ENCODE measurements around the gene NLGN4Y.

The NLGN4Y gene

GRCh38 chrY:14798010-14798409 lies 273.7 kb downstream of the NLGN4Y start:
- no peaks in the 10 kb centered on the region for H3K9me3 ChIP-seq (ENCODE audit: insufficient read depth, low read depth, low read length)
- no peaks in the 10 kb centered on the region for H3K4me1 ChIP-seq (ENCODE audit: insufficient read depth, low read length)
- no peak overlapping the region for H3K9ac ChIP-seq (ENCODE audit: low read depth, low read length)
- H3K4me3 ChIP-seq (ENCODE audit: low read length), result no peak overlapping the region
- no CpG with 5 or more reads among the region's 2 CpGs for WGBS
- no peaks in the 10 kb centered on the region for H3K27me3 ChIP-seq (ENCODE audit: insufficient read depth, low read length)
- H3K36me3 ChIP-seq (ENCODE audit: insufficient read depth, low read length), result no peaks in the 10 kb centered on the region
- no peak overlapping the region for H3K27ac ChIP-seq (ENCODE audit: low read depth, low read length)

- Histone ChIP-seq H3K27ac (ENCODE audit: low read depth, low read length) (no peak overlapping the region), H3K36me3 (ENCODE audit: insufficient read depth, low read length) (no peaks in the 10 kb centered on the region; the same call in 1 of the 2 replicates), H3K4me1 (ENCODE audit: insufficient read depth, low read length) (no peaks in the 10 kb centered on the region), H3K27me3 (ENCODE audit: insufficient read depth, low read length) (no peaks in the 10 kb centered on the region), H3K4me3 (ENCODE audit: low read length) (no peak overlapping the region), H3K9me3 (ENCODE audit: insufficient read depth, low read depth, low read length) (no peaks in the 10 kb centered on the region), H3K9ac (ENCODE audit: low read depth, low read length) (no peak overlapping the region)
- WGBS, result 100% methylated on average over 1 of the region's 2 CpGs
These were observed 276.8 kb downstream of the NLGN4Y start for GRCh38 chrY:14801096-14801495.

DNA sequence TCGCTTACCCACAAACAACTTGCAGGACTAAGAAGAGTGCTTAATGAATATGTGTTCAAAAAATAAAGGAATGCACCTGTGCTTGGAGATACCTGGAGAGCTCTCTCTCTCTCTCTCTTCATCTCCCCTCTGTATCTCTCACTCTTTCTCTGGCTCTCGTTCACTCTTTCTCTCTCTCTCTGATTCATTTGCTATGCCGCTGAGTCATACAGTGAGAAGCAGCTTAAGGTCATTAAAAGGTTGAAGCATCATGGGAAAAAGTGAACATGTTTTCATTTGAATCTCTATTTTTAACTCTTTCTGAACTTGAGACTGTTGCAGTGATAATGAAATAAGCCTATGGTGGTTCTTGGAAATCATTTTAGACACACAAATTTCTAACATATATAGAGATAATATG lies 277.8 kb downstream of the NLGN4Y start:
- H3K9ac ChIP-seq (ENCODE audit: low read depth, low read length), result no peak overlapping the region
- no peak overlapping the region for H3K27ac ChIP-seq (ENCODE audit: low read depth, low read length)
- 100% methylated on average over 1 of the region's 3 CpGs for WGBS
- H3K4me1 ChIP-seq (ENCODE audit: insufficient read depth, low read length), result no peaks in the 10 kb centered on the region
- no peaks in the 10 kb centered on the region for H3K9me3 ChIP-seq (ENCODE audit: insufficient read depth, low read depth, low read length)
- no peak overlapping the region for H3K4me3 ChIP-seq (ENCODE audit: low read length)
- H3K36me3 ChIP-seq (ENCODE audit: insufficient read depth, low read length), result no peaks in the 10 kb centered on the region; the same call in 1 of the 2 replicates
- H3K27me3 ChIP-seq (ENCODE audit: insufficient read depth, low read length), result no peaks in the 10 kb centered on the region

DNA sequence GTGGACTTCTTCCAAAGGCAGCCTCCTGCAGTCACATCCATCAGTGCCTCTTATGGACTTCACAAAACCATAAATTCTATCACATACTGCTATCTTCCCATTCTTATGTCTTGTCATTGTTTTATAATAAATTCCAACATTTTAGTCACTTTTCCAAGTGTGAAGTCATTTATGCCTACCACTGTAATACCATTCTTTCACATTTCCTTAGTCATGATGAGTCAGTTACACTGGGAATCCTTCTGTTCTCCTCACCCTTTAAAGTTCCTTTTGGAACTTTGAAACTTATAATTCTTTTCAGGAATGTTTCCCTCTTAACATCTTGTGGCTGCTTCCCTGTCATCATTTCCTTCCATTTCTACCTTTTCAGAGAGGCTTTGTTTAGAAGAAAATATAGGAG lies 279.7 kb downstream of the NLGN4Y start:
- Histone ChIP-seq H3K27ac (ENCODE audit: low read depth, low read length) (no peak overlapping the region), H3K27me3 (ENCODE audit: insufficient read depth, low read length) (no peaks in the 10 kb centered on the region), H3K9ac (ENCODE audit: low read depth, low read length) (no peak overlapping the region), H3K4me1 (ENCODE audit: insufficient read depth, low read length) (no peaks in the 10 kb centered on the region), H3K9me3 (ENCODE audit: insufficient read depth, low read depth, low read length) (no peaks in the 10 kb centered on the region), H3K36me3 (ENCODE audit: insufficient read depth, low read length) (no peaks in the 10 kb centered on the region; the same call in 1 of the 2 replicates), H3K4me3 (ENCODE audit: low read length) (no peak overlapping the region)

DNA sequence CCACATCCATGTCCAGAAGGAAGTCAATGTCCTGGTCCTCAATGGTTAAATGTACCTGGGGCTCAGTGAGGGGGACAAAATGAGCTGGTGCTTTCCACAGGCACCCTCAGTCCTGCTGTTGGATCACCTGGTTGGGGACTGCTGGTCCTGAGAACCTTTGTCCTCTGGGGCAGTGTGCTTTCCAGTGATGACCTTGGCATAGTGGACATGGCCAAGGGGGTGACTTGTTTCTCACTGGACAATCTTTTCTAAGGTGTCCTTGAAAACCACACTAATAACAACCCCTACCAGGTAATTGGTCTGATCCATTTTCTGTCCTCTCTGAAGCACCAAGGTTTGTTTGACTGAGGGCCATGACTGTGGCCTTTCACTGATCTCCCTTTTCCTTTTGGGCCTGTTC lies 294.1 kb downstream of the NLGN4Y start:
- Histone ChIP-seq H3K36me3 (ENCODE audit: insufficient read depth, low read length) (no peaks in the 10 kb centered on the region; the same call in 1 of the 2 replicates), H3K9me3 (ENCODE audit: insufficient read depth, low read depth, low read length) (no peaks in the 10 kb centered on the region), H3K27me3 (ENCODE audit: insufficient read depth, low read length) (no peaks in the 10 kb centered on the region)

GRCh38 chrY:14822201-14822600 lies 297.9 kb downstream of the NLGN4Y start:
- H3K9ac ChIP-seq (ENCODE audit: low read depth, low read length), result no peak overlapping the region
- 0 out of 2 replicates have a peak, but pooled peaks cover 2% of the 10 kb centered on the region for H3K36me3 ChIP-seq (ENCODE audit: insufficient read depth, low read length)
- H3K4me3 ChIP-seq (ENCODE audit: low read length), result no peak overlapping the region
- H3K9me3 ChIP-seq (ENCODE audit: insufficient read depth, low read depth, low read length), result no peaks in the 10 kb centered on the region
- no peaks in the 10 kb centered on the region for H3K27me3 ChIP-seq (ENCODE audit: insufficient read depth, low read length)
- 80% methylated on average over 1 of the region's 2 CpGs for WGBS
- H3K27ac ChIP-seq (ENCODE audit: low read depth, low read length), result no peak overlapping the region
- H3K4me1 ChIP-seq (ENCODE audit: insufficient read depth, low read length), result no peaks in the 10 kb centered on the region

More for the DNA sequence above, 294.1 kb downstream of the NLGN4Y start:
- Histone ChIP-seq H3K4me1 (ENCODE audit: insufficient read depth, low read length) (no peaks in the 10 kb centered on the region), H3K9ac (ENCODE audit: low read depth, low read length) (no peak overlapping the region), H3K4me3 (ENCODE audit: low read length) (no peak overlapping the region), H3K27ac (ENCODE audit: low read depth, low read length) (no peak overlapping the region)

- H3K27me3 ChIP-seq (ENCODE audit: insufficient read depth, low read length), result no peaks in the 10 kb centered on the region
- 0 out of 2 replicates have a peak, but pooled peaks cover 2% of the 10 kb centered on the region for H3K36me3 ChIP-seq (ENCODE audit: insufficient read depth, low read length)
- 100% methylated on average over 1 of the region's 1 CpG for WGBS
- H3K9ac ChIP-seq (ENCODE audit: low read depth, low read length), result no peak overlapping the region
- H3K27ac ChIP-seq (ENCODE audit: low read depth, low read length), result no peak overlapping the region
- no peak overlapping the region for H3K4me3 ChIP-seq (ENCODE audit: low read length)
- no peaks in the 10 kb centered on the region for H3K9me3 ChIP-seq (ENCODE audit: insufficient read depth, low read depth, low read length)
- H3K4me1 ChIP-seq (ENCODE audit: insufficient read depth, low read length), result no peaks in the 10 kb centered on the region
These were observed 298.6 kb downstream of the NLGN4Y start for GRCh38 chrY:14822906-14823305.

DNA sequence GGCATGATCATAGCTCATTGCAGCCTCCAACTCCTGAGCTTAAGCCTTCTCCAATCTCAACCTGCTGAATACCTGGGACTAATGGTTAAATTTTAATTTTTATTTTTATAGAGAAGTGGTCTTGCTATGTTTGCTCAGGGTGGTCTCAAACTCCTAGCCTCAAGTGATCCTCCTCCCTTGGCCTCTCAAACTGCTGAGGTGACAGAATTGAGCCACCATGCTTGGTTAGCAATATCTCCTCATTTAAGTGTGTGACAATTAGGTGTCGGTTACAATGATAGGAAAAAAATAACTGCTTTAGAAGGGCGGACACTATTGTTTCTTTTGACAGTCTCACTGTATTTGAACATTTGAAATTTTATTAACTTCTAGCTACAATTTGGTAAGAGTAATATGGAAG lies 300.3 kb downstream of the NLGN4Y start:
- peaks cover 2% of the 10 kb centered on the region; the same call in 1 of the 2 replicates for H3K36me3 ChIP-seq (ENCODE audit: insufficient read depth, low read length)
- H3K4me1 ChIP-seq (ENCODE audit: insufficient read depth, low read length), result no peaks in the 10 kb centered on the region
- no peak overlapping the region for H3K9ac ChIP-seq (ENCODE audit: low read depth, low read length)
- no peak overlapping the region for H3K4me3 ChIP-seq (ENCODE audit: low read length)
- H3K9me3 ChIP-seq (ENCODE audit: insufficient read depth, low read depth, low read length), result no peaks in the 10 kb centered on the region
- no peaks in the 10 kb centered on the region for H3K27me3 ChIP-seq (ENCODE audit: insufficient read depth, low read length)
- H3K27ac ChIP-seq (ENCODE audit: low read depth, low read length), result no peak overlapping the region
- WGBS, result 100% methylated on average over 1 of the region's 2 CpGs

DNA sequence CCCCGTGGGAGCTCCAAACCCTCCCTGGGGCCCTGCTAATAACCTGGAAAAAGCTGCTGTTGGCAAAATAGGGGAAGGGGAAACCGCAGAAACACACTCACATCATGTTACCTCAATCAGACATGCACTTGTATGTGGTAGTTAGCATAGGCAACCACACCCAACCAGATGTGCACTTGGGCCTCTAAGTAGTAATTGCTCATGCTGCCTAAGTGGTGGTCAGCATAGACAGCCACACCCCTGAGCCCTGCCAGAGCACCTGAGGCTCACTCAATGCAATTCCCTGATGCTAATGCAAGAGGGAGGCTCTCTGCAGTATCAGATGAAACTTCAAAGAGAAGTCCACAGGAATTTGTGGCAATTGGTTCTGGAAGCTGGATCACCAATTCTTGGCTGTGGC lies 301.4 kb downstream of the NLGN4Y start:
- H3K9ac ChIP-seq (ENCODE audit: low read depth, low read length), result no peak overlapping the region
- H3K9me3 ChIP-seq (ENCODE audit: insufficient read depth, low read depth, low read length), result no peaks in the 10 kb centered on the region
- no peak overlapping the region for H3K27ac ChIP-seq (ENCODE audit: low read depth, low read length)
- no CpG with 5 or more reads among the region's 2 CpGs for WGBS
- no peaks in the 10 kb centered on the region for H3K4me1 ChIP-seq (ENCODE audit: insufficient read depth, low read length)
- no peaks in the 10 kb centered on the region for H3K27me3 ChIP-seq (ENCODE audit: insufficient read depth, low read length)
- no peak overlapping the region for H3K4me3 ChIP-seq (ENCODE audit: low read length)
- peaks cover 7% of the 10 kb centered on the region for H3K36me3 ChIP-seq (ENCODE audit: insufficient read depth, low read length)

DNA sequence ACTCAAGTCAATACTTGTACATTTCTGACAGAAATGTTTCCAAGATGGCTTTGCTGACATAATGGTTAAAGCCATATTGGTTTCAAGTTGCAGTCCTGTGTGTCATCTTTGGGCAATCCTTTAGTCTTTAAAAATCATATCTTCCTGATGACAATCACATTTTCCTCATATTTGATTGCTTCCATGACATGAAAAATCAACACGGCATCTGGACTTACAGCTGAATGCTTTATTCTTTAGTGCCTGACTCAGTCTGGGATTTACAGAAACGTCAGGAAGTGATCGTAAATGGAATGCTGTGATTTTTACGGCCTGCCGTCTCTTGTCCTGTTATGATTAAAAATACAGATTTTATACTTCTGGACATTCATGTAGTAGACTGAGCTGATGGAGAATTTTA lies 304.2 kb downstream of the NLGN4Y start:
- H3K27ac ChIP-seq (ENCODE audit: low read depth, low read length), result no peak overlapping the region
- H3K9me3 ChIP-seq (ENCODE audit: insufficient read depth, low read depth, low read length), result no peaks in the 10 kb centered on the region
- H3K4me1 ChIP-seq (ENCODE audit: insufficient read depth, low read length), result no peaks in the 10 kb centered on the region
- H3K36me3 ChIP-seq (ENCODE audit: insufficient read depth, low read length), result peaks cover 21% of the 10 kb centered on the region
- H3K9ac ChIP-seq (ENCODE audit: low read depth, low read length), result no peak overlapping the region
- H3K4me3 ChIP-seq (ENCODE audit: low read length), result no peak overlapping the region
- WGBS, result 89% methylated on average over 3 of the region's 5 CpGs
- H3K27me3 ChIP-seq (ENCODE audit: insufficient read depth, low read length), result no peaks in the 10 kb centered on the region

DNA sequence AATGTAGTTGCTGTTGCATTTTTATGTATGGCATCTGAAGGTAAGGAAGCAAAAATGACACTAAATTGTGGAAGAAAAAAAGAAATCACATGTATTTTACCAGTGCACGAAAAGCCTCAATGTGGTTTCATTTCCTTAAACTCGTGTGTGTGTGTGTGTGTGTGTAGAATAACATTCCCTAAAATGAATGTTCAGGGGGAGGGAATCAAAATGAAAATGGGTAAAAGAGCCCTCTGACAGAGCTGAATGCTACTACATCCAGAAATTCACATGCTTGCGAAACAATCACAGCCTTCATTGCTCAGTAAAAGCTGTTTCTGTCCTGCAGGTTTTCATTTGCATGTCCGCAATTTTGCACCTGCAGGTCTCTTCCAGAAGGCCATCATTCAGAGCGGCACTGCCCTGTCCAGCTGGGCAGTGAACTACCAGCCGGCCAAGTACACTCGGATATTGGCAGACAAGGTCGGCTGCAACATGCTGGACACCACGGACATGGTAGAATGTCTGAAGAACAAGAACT lies 305.1 kb downstream of the NLGN4Y start:
- 96% methylated on average over 9 of the region's 9 CpGs for WGBS
- Histone ChIP-seq H3K4me3 (ENCODE audit: low read length) (no peak overlapping the region), H3K27me3 (ENCODE audit: insufficient read depth, low read length) (no peaks in the 10 kb centered on the region), H3K9me3 (ENCODE audit: insufficient read depth, low read depth, low read length) (no peaks in the 10 kb centered on the region), H3K9ac (ENCODE audit: low read depth, low read length) (no peak overlapping the region), H3K27ac (ENCODE audit: low read depth, low read length) (no peak overlapping the region), H3K4me1 (ENCODE audit: insufficient read depth, low read length) (no peaks in the 10 kb centered on the region), H3K36me3 (ENCODE audit: insufficient read depth, low read length) (peaks cover 21% of the 10 kb centered on the region)

All from HUES64 (cell line).